Measurements from ENCODE around the gene SLC9A9.
"Not testable (repeated sequence)": the region's sequence is repeated elsewhere in the genome, so short reads cannot be mapped to it uniquely, and the experiment has no call there.

Gene SLC9A9
- 17.9 to 26.8 reads per million in 2 donors for total RNA-seq

DNA sequence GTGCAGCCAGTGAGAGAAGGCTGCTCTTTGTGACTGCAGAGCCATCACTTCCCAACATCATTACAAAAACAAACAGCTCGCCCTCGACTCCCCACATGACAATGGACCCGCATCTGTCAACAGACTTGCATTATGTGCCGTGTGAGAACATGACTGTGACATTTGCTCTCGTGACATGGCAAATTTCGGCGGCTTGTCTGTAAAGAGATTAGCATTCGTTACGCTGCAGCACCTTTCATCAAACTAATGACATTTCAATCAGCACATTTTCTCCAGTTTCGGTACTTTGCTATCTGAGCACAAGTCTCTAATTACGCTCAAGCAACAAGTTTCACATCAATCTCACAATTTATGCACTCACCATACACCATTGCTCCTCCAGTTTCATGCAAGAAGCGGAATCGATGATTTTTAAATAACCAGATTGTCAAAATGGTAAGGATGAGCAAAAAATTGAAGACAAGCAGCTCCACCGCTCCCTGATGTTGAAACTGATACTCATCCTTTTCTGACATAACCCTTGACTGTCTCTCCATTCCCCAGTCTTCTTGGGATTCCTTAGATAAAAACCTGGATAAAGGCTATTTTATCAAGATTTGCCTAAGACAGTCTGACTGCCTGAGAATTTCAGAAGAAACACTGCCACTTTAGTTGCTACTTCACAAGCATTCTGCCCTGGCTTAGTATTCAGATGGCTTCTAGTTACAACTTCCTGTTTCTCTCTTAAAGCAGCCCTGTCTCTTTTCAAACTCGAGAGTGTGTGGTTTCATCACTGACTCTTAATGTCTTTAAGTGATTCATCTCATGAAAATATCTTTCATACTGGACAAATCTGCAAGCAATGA is at the start of gene SLC9A9:
TSS of gene SLC9A9 (minus strand) at position 682 of the 845 bp plus-strand sequence. CDS start at position 536, 146 bp downstream.
- DNase-seq, result peak; percentile 9

DNA sequence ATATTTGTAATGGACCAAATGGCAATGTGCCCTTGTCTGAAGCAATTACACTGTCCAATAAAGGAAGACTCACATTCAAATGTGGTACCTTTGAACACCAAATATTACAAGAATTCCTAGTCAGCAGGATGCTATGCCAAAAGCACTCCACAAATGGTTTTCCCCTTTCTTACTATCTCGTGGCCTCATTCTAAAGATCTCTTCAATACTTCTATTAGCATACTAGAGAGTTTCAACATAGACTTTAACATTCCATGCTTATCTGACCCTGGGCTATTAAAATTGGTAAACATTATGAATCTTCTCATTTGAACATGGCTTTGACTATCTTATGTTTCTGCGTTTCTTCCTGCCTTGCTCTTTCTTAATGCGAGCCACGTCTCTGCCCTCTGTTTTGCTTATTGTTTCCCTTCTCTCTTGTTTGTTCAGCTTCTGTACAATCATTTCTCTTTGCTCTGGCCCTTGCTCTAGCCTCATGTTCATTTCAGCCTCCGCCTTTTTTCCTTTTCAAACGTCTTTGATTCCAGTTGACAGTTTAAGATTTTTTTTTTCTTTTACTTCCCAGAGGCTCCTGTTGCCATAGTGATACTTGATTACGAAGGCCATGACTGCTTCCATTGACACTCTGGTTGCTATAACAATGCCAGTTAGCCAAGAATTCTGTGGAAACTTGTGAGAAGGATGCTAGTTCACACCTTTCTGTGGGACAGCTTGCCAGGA is 49.5 kb upstream of the SLC9A9 start:
- no peak for DNase-seq

- no peak for DNase-seq
Measured at GRCh38 chr3:143896486-143896885, 48.2 kb upstream of the SLC9A9 start.

GRCh38 chr3:143895805-143896204 is 47.5 kb upstream of the SLC9A9 start:
- DNase-seq, result no peak

DNA sequence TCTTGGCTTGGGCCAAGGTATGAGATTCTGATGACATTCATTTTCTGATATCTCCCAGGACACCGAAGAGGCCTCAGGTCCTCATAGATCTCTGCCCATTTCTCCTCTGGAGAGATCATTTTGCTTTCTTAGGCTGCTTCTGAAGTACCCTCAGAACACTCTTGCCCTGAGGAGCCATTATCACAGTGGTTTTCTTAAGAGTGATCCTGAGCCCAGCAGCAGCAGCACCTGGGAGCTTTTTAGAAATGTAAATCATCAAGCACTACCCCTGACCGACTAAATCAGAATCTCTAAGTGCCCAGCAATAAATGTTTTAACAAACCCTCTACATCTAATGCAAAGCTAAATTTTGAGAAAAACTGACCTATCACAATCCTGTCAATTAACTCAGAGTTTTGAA is 40.6 kb upstream of the SLC9A9 start:
- DNase-seq, result no peak

DNA sequence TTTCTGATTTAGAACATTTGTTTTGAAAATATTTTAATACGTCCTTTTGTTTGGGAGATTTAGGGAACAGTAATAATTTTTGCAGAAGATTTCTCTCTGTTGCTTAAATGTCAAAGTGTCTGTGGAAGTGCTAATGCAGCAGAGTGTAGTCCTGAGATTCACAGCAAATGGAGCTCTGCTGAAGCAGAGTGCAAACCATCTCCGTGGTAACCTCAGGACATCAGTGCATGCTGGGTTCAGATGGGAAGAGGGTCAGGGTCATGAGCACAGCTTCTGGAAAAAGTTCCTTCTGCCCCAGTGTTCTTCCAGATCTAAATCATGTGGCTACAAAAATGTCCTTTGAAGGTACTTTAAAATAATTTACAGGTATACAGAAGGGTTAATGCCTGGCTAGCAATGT is 39.9 kb upstream of the SLC9A9 start:
- DNase-seq, result no peak

- DNase-seq, result no peak
Measured at GRCh38 chr3:143885780-143886427, 37.6 kb upstream of the SLC9A9 start.

GRCh38 chr3:143884861-143885260 is 36.6 kb upstream of the SLC9A9 start:
- no peak for DNase-seq

GRCh38 chr3:143883151-143883550 is 34.9 kb upstream of the SLC9A9 start:
- DNase-seq, result no peak

DNA sequence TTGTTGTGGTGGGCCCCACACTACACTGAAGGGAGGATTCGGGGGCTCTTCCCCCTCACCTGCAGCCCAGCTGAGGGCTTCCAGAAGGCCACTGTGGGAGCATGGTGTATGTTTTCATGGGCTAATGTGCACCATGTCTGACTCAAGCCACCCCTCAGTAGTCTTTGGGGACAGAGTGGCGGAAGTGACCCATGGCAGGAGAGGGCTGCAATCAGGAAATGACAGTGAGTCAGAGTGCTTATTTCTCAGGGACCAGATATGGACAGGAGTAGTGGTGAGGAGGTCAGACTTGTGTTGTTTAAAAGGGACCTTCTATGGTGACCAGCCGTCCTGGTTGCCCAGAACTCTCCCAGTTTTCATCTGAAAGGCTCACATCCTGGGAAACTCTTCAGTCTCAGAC is 32.8 kb upstream of the SLC9A9 start:
- no peak for DNase-seq

- DNase-seq, result no peak
Measured at GRCh38 chr3:143875546-143875945, 27.3 kb upstream of the SLC9A9 start.

DNA sequence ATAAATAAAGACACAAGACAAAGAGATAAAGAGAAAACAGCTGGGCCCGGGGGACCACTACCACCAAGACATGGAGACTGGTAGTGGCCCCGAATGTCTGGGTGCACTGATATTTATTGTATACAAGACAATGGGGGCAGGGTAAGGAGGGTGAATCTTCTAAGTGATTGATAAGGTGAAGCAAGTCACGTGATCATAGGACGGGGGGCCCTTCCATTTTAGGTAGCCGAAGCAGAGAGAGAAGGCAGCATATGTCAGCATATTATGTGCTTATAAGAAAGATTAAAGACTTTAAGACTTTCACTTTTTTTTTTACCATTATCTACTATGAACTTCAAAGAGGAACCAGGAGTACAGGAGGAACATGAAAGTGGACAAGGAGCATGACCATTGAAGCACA is 25.3 kb upstream of the SLC9A9 start:
- not testable (repeated sequence) for DNase-seq

GRCh38 chr3:143865302-143865701 is 17.0 kb upstream of the SLC9A9 start:
- DNase-seq, result no peak

DNA sequence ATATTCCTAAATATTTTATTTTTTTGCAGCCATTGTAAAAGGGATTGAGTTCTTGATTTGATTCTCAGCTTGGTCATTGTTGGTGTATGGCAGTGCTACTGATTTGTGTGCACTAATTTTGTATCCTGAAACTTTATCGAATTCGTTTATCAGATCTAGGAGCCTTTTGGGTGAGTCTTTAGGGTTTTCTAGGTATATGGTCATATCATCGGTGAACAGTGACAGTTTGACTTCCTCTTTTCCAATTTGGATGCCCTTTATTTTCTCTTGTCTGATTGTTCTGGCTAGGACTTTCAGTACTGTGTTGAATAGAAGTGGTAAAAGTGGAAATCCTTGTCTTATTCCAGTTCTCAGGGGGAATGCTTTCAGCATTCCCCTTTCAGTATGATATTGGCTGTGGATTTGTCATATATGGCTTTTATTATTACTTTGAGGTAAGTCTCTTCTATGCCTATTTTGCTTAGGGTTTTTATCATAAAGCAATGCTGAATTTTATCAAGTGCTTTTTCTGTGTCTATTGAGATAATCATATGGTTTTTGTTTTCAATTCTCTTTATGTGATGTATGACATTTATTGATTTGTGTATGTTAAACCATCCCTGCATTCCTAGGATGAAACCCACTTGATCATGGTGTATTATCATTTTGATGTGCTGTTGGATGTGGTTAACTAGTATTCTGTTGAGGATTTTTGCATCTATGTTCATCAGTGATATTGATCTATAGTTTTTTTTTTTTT is 11.4 kb upstream of the SLC9A9 start:
- DNase-seq, result no peak

GRCh38 chr3:143856252-143856970 is 8.1 kb upstream of the SLC9A9 start:
- no peak for DNase-seq

- no peak for DNase-seq
Measured at GRCh38 chr3:143855183-143855582, 6.9 kb upstream of the SLC9A9 start.

DNA sequence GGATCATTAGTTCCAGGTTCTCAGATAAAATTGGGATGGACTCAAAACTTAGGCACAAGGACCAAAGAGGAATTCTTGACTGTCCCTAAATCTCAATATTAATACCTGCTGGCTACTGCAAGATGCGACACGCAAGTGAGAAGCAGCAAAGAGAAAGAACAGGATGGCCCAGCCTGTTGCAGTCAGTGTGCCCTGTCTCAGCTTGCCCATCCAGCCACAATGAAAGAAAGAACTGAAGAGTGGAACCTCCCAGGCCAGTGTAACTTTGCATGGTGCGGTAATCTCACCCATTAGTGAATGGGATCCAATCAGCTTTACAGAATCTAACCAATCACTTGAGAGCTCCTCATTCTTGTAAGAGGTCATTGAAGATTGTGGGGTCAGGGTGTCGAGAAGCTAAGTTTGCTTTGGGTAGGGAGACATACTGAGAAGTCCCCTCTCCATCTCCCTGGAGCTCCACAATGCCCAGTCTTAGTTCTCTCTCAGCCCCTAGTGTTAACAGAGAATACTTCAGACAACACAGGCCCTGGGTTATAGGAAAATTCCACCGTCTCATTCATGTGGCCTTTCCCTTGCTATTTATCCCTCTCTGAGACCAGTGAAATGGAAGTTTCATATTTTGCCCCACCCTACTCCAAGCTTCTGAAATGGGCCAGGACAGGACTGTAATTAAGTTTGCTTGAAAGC is 3.2 kb upstream of the SLC9A9 start:
- no peak for DNase-seq

- no peak for DNase-seq
Measured at GRCh38 chr3:143850877-143851276, 2.6 kb upstream of the SLC9A9 start.

GRCh38 chr3:143849854-143850549 is 1.7 kb upstream of the SLC9A9 start:
- DNase-seq, result no peak

GRCh38 chr3:143848704-143849103 is 436 bp upstream of the SLC9A9 start:
- DNase-seq, result no peak

- DNase-seq, result no peak
Measured at GRCh38 chr3:143843587-143843986, 4.7 kb downstream of the SLC9A9 start.
